WERI-Rb-1 (cell line): ENCODE results near the gene SLC25A11.

ENCODE experiments used
- DNase-seq: peaks from one replicate; pipeline ENCODE4 v3.0.0-alpha.2; 2020
- H3K27ac ChIP-seq: fragments of 250-450 bp; sonication (Bioruptor Pico); 2 replicates; pipeline ENCODE4 v1.5.1; 2020; ENCODE audit warnings: mild to moderate bottlenecking, moderate library complexity
- H3K27me3 ChIP-seq: fragments of 250-450 bp; sonication (Bioruptor Pico); 2 replicates; pipeline ENCODE4 v1.5.1; 2021; ENCODE audit warnings: mild to moderate bottlenecking, low read depth, moderate library complexity; ENCODE audit not compliant: insufficient read depth, severe bottlenecking
- H3K36me3 ChIP-seq: fragments of 250-450 bp; sonication (Bioruptor Pico); 2 replicates; pipeline ENCODE4 v1.5.1; 2020; ENCODE audit warnings: mild to moderate bottlenecking, moderate library complexity
- H3K4me3 ChIP-seq: 2 replicates; pipeline ENCODE4 v1.5.1; 2011; ENCODE audit warnings: low read depth, mild to moderate bottlenecking, control low read depth, low read length
- H3K9me3 ChIP-seq: fragments of 250-450 bp; sonication (Bioruptor Pico); 2 replicates; pipeline ENCODE4 v1.5.1; 2021; ENCODE audit warnings: mild to moderate bottlenecking, moderate library complexity; ENCODE audit not compliant: severe bottlenecking
- TF ChIP-seq, protein P1 (sequence below): IDR thresholded peaks from 2 replicates; pipeline ENCODE4 v1.5.1; 2011; ENCODE audit warnings: low read depth, mild to moderate bottlenecking, control low read depth, inconsistent platforms, low read length

Gene SLC25A11, protein sequence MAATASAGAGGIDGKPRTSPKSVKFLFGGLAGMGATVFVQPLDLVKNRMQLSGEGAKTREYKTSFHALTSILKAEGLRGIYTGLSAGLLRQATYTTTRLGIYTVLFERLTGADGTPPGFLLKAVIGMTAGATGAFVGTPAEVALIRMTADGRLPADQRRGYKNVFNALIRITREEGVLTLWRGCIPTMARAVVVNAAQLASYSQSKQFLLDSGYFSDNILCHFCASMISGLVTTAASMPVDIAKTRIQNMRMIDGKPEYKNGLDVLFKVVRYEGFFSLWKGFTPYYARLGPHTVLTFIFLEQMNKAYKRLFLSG

DNA sequence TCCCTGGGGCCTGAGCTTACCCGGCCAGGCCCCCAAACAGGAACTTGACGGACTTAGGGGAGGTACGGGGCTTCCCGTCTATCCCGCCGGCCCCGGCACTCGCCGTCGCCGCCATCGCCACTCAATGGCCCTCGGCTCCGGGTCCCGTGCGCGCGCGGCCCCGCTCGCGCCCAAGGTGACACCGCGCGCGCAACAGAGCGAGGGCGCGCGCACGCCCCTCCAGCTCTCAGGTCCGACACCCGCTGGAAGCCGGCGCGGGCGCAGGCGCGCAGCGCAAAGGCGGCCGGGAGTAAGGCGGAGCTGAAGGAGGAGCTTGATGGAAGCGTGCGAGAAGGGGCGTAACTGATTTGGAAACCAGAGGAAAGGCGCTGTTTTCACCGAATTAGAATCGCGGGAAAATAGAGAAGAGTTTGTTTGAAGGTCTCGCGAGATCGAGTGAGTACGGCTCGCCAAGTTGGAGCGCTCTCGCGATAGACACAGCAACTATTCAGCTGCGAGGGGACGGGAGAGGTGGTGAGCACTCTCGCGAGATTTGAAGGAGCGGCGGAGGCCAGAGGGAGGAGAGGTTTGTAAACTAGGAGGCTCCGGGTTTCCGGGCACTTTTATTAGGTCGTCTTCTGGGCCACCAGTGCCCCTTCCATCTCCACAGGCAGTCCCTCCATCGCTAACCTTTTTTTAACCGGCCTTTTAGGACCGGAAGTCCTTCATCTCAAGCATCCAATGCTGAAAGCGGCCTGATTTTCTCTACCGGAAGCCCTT lies at the start of gene SLC25A11, which contains the start of gene RNF167:
SLC25A11 (minus strand) TSS at position 251 of the 759 bp plus-strand sequence; CDS start at position 115, 136 bp downstream.
RNF167 (plus strand) TSS at position 473 of the 759 bp plus-strand sequence. CDS start 642 bp downstream, outside the sequence.
- TF ChIP-seq, protein P1, sequence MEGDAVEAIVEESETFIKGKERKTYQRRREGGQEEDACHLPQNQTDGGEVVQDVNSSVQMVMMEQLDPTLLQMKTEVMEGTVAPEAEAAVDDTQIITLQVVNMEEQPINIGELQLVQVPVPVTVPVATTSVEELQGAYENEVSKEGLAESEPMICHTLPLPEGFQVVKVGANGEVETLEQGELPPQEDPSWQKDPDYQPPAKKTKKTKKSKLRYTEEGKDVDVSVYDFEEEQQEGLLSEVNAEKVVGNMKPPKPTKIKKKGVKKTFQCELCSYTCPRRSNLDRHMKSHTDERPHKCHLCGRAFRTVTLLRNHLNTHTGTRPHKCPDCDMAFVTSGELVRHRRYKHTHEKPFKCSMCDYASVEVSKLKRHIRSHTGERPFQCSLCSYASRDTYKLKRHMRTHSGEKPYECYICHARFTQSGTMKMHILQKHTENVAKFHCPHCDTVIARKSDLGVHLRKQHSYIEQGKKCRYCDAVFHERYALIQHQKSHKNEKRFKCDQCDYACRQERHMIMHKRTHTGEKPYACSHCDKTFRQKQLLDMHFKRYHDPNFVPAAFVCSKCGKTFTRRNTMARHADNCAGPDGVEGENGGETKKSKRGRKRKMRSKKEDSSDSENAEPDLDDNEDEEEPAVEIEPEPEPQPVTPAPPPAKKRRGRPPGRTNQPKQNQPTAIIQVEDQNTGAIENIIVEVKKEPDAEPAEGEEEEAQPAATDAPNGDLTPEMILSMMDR, result no peak
- H3K36me3 ChIP-seq, result peaks cover 52% of the 10 kb centered on the region

DNA sequence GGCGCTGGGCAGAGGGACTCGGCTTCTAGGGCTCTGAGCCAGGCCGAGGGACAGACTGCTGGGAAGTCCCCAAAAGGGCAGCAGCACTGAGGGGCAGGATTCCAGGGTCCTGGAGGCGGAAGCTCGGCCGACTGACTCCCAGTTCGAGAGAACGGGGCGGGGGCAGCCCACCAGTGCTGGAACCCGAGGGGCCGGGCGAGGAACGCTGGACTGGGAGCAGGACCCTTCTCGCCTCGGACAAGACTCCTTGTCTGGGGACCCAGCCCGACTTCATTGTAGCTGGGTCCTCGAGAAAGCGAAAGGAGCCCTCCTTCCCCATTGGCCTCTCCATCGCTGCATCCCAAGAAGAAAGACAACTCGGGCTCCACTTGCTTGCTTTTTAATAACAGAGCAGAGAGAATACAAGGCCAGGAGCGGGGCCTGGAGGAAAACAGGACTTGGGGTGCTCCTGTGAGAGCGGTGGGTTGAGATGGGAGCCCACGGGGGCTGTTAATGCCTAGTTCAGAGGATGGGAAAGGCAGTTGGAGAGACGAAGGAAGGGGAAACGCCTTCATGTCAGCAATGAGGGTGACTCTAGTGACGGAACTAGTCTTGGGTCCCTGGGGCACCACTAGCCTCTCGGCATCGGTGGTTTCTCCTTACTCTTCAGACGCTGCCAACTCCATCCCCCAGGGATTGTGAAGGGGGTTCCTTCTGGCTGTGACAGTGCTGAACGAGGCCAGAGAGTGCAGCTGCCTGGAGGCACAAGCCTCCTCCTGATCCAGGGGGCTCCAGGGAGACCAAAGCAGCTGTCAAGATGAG lies 48.1 kb upstream of the SLC25A11 start:
- H3K36me3 ChIP-seq, result peaks cover 11% of the 10 kb centered on the region
- TF ChIP-seq, protein P1, result no peak
- no peak for DNase-seq
- H3K4me3 ChIP-seq, result peak overlapping the region; percentile 73
- H3K9me3 ChIP-seq, result no peaks in the 10 kb centered on the region
- H3K27ac ChIP-seq, result peak overlapping the region; percentile 74
- no peaks in the 10 kb centered on the region for H3K27me3 ChIP-seq

More for the DNA sequence above, at the start of gene SLC25A11, which contains the start of gene RNF167:
- peak within 1 kb of the TSS; percentile 95 for H3K4me3 ChIP-seq
- peak within 1 kb of the TSS; percentile 97 for H3K27ac ChIP-seq
- peak; percentile 92 for DNase-seq
- no peaks in the 10 kb centered on the region for H3K9me3 ChIP-seq
- no peaks in the 10 kb centered on the region for H3K27me3 ChIP-seq

DNA sequence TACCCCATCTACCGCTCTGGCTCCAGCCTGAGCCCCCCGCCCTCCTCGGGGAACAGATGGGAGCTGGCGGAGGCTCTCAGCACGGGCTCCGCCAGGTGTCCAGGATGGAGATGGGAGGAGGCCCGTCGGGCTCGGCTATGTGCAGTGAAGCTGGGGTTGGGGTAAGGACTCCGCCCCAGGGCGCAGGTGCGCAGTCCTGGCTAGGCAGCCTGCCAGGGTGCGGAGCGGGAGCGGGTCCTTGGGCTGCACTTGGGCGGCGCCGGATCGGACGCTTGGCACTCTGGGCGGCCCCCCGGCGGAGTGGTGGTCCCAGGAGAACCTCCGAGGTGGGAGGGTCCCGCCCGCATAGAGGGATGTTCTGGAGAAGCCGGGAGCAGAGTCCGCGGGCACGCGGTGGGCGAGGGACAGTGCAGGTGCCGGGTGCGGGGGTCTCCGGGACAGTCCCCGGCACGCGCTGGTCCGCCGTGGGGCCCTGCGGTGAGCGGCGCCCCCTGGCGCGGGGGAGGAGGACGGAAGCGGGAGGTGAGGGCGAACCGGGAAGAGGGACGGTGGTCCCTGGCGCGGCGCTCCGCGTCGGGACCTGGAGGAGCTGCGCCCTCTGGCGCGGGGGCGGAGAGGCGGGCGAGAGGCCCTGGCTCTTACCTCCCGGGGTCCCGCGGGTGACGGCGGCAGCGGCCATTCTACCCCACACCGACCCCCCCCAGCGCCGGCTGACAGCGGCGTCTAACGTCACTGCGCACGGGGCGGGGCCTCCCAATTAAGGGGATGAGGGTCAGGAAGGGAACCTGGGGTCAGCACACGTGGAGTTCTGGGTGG lies 47.3 kb upstream of the SLC25A11 start, which contains the start of gene CAMTA2:
CAMTA2 (minus strand) TSS at position 725 of the 816 bp plus-strand sequence. CDS start 1,453 bp downstream, outside the sequence.
- H3K27me3 ChIP-seq, result no peaks in the 10 kb centered on the region
- peak within 1 kb of the TSS; percentile 74 for H3K27ac ChIP-seq
- no peaks in the 10 kb centered on the region for H3K9me3 ChIP-seq
- peak within 1 kb of the TSS; percentile 73 for H3K4me3 ChIP-seq
- TF ChIP-seq, protein P1, result peak; percentile 93
- DNase-seq, result peak; percentile 94
- H3K36me3 ChIP-seq, result peaks cover 11% of the 10 kb centered on the region

DNA sequence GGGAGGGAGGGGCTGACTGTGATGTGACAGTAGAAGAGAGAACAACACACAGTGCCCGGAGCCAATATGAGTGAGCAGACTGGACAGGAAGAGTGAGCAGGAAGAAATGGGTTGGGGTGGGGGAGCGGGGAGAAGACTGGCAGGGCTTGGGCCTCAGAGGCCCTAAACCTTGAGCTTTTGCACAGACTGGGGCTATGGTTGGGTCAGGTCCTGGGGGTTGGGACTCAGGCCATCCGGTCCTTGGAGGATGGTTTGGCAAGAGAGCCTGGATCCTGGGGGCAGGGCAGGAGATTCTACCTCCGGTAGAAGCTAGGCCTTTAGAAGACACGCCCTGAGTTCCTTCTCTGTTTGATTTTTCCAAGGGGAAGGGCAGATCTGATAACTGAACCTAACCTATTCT lies 46.6 kb upstream of the SLC25A11 start:
- Histone ChIP-seq H3K27ac (peak overlapping the region; percentile 74), H3K4me3 (peak overlapping the region; percentile 73), H3K9me3 (no peaks in the 10 kb centered on the region), H3K27me3 (no peaks in the 10 kb centered on the region), H3K36me3 (peaks cover 12% of the 10 kb centered on the region)
- no peak for DNase-seq
- TF ChIP-seq, protein P1, result no peak

DNA sequence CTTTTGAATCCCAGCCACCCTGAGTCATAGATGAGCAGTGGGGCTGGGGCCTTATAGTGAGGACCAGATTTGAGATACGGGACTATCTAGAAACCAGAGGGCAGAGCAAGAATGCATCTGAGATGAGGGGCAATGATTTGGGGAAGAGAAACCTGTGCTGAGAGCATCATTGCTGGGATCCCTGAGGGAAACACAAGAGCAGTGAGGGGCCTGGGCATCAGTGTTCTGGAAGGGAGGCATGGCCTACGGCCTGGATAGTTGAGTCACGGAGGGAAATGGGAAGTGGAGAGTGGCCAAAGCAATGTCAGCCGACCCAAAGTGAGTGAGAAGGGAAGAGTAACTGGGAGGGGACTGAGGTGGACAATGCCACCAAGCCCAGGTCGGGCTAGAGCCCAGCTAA lies 42.5 kb upstream of the SLC25A11 start:
- Histone ChIP-seq H3K4me3 (no peak overlapping the region), H3K27ac (no peak overlapping the region), H3K36me3 (peaks cover 39% of the 10 kb centered on the region), H3K9me3 (no peaks in the 10 kb centered on the region), H3K27me3 (no peaks in the 10 kb centered on the region)
- no peak for DNase-seq
- TF ChIP-seq, protein P1, result no peak
